ENCODE measurements around the gene PDIA2.
"Not testable (repeated sequence)": the region's sequence is repeated elsewhere in the genome, so short reads cannot be mapped to it uniquely, and the experiment has no call there.

PDIA2 gene

GRCh38 chr16:303760-304505, 21.0 kb downstream of the PDIA2 start:
- no peak for FAIRE-seq

DNA sequence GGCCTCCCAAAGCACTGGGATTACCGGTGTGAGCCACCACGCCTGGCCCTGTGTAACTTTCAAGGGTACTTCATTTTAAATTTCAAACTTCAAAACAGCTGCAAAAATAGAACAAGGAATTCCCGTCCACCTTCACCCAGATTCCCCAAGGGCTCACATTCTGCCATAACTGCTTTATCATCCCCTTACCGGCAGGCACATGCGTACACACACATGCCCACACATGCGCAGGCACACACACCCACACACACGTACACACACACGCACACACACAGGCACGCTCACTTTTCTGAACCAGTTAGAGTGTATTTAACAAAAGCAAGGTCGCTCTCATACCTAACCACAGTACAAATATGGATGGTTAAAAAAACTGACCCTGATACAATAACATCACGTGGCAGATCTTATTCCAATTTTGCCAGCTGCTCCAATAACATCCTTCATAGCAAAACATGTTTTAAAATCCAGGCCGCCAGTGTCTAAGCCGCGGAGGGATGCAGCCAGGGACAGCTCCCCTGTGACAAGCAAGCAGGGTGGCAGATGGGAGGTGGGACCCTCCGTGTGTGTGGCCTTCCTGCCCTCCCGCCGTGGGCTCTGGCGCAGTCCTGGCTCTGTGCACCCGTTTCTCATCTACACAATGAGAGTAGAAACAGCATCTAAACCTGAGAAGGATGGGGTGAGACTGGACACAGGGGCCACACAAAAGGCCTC, 23.1 kb downstream of the PDIA2 start:
- no peak for FAIRE-seq

- peak; percentile 84 for FAIRE-seq
These were observed 24.0 kb downstream of the PDIA2 start for GRCh38 chr16:306911-307370.

DNA sequence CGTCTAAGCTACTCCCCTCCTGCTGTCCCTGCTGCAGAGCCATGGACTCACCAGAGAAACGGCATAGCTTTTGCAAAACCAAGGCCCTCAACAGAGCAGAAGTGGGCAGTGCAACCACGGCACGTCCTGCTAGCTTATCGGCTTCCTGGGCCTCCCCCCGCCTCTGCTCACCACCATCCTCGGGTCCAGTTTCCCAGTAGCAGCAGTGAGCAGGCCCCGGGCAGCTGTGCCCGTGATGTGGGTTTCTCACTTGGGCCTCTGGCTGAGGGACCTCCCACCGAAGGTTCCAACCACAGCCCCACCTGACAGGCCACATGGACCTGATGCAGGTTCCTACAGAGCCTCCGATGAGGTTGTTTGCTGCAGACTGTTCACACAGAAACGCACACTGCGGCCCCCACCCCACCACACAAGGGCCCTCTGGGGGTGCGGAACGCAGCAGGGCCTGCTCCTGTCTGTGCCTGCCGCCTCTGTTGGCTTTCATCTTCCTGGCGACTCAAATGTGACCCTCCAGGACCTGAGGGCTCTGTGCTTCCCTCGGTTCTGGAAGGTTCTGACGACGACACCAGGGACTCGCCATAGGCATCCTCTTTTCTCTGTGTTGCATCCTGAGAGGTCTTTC, 24.8 kb downstream of the PDIA2 start:
- no peak for FAIRE-seq

- no peak for FAIRE-seq
These were observed 26.5 kb downstream of the PDIA2 start for GRCh38 chr16:309476-309875.

- FAIRE-seq, result no peak
These were observed 28.8 kb downstream of the PDIA2 start for GRCh38 chr16:311725-312124.

GRCh38 chr16:314351-314750, 31.4 kb downstream of the PDIA2 start:
- FAIRE-seq, result no peak

GRCh38 chr16:314795-315299, 31.9 kb downstream of the PDIA2 start:
- no peak for FAIRE-seq

GRCh38 chr16:316741-317464, 33.9 kb downstream of the PDIA2 start:
- no peak for FAIRE-seq

GRCh38 chr16:317583-317982, 34.6 kb downstream of the PDIA2 start:
- FAIRE-seq, result no peak

GRCh38 chr16:318628-319027, 35.7 kb downstream of the PDIA2 start:
- FAIRE-seq, result no peak

DNA sequence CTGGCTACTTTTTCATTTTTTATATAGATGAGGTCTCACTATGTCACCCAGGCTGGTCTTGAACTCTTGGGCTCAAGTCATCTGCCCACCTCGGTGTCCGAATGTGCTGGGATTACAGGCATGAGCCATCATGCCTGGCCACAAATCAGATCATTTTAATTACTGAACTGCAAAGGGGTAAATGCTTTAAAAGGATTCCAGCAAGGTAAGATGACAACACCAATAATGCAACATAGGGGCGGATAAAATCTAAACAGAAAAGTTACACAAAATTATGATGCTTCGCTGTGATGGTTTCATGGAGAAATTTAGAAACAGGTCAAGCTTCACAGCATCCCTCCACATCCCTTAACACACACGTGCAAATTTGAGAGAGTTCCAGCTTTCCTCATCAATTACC, 37.2 kb downstream of the PDIA2 start:
- FAIRE-seq, result no peak

GRCh38 chr16:321532-321931, 38.6 kb downstream of the PDIA2 start:
- no peak for FAIRE-seq

- FAIRE-seq, result no peak
These were observed 39.6 kb downstream of the PDIA2 start for GRCh38 chr16:322476-323143.

DNA sequence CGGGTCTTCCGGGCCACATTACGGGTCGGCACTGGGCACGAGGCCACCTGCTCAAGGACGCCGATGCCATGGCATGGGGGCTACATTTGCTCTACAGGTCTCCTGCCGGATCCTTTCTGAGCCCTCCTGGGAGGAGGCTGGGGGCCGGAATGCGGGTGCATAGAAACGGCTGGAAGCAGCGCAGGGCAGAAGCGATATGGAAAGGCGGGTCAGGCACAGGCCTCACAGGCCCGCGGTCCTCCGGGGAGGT, 41.2 kb downstream of the PDIA2 start:
- FAIRE-seq, result no peak

DNA sequence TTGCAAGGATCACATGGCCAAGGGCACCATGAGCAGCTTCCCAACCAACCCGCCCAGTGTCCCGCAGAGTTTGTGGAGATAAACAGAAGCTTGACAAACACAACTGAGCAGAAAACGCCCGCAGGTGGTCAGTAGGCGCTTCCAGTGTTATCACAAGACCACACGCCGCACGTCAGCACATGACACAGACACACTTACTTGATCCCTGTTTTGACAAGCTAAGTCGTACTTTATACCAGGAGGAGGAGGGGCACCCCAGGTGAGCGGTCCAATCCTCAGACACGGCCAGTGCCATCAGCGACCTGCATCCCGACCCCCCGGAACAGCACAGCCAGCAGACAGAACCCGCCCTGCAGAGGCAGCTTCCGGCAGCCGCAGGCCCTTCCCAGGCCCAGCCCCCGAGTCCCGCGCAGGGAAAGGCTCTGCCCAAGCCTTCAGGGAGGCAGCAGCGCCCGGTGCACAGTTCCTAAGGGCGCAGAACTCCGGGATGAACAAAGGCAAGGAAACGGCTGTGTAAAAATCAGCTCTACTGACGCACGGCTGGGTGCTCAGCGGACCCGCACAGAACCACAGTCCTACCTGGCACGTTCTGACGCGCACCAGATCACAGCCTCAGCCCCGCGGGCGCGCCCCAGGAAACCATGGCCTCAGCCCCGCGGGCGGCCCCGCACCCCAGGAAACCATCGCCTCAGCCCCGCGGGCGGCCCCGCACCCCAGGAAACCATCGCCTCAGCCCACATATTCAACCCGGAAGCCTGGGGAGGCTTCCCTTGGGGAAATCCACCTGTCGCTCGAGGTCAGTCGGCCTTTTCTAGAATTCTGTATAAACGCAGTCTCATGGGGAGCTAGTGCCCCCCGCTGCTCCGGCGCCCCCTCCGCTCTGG, 41.7 kb downstream of the PDIA2 start:
- no peak for FAIRE-seq

GRCh38 chr16:325375-326145, 42.6 kb downstream of the PDIA2 start:
- no peak for FAIRE-seq

DNA sequence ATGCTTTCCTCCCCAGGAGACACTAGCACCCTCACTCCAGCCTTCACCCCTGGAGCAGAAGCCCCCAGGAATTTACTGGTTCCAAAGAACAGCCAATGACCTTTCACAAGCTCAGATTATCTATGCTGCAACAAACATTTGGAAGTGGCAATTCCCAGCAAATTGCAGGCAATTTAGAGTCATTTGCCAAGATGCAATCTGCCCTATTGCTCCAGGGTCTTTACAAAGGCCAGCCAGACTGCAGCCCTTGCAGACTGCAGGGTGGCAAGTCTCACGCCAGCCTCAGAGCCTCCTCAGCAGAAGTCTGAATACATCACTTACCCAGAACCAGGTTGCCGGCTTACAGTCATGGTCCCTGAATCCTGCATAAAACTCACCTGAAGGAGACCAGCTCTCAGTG, 47.8 kb downstream of the PDIA2 start:
- FAIRE-seq, result no peak

DNA sequence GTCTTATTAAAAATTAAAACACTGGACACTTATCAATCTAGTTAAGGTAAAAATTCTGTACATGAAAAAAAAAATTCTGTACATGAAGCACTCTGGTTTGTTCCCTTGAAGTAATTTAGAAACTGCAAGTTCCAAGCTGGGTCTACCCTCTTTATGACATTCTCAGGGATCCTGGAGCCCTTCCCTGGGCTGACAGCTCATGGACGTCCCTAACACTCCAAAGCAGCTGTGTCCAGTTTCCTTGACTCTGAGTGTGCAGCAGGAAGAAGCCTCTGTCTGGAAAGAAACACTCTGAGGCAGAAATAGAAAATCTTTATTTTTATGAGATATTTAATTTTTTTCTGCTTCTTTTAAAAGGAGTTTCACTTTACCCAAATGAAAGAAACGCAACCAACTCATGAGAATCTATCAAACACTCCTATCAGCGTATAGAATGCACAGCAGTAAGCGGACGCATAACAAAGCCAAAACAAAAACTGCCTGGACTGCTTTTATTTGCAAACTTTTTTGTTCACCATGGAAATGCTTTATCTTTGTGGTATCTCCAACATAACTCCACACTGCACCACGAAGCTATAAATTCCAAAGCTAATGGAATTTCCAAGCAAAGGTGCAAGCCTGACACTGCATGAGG, 48.3 kb downstream of the PDIA2 start:
- not testable (repeated sequence) for FAIRE-seq

DNA sequence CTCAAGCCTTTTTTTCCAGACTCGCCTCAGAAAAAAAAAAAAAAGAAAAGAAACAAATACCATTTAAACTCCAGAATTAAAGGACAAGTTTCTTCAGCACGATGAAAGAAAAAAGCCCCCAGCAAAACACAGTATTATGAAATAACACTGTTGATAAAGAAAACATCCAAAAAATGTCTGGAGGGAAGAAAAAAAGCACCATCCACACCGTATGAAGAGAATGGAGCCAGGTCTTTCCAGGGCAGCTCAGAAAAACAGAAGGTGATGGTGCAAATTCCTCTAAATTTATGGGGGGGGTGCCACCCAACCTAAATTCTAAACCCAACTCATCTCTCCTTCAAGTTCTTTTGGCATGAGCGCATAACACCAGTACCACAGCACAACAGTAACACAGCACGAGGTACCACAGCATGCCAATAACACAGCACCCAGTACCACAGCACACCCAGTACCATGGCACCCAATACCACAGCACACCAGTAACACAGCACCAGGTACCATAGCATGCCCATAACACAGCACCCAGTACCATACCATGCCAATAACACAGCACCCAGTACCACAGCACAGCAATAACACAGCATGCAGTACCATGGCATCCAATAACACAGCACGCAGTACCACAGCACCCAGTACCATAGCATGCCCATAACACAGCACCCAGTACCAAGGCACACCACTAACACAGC, 50.6 kb downstream of the PDIA2 start:
- FAIRE-seq, result no peak

Data from islet of Langerhans (tissue), 1 donor.